HG03442 (cell line): ENCODE data around the gene CRY1.

Experiments
- ATAC-seq: cut with Tn5 transposase; IDR thresholded peaks from one replicate; pipeline ENCODE4 v1.9.1; 2021; ENCODE audit warnings: mild to moderate bottlenecking, moderate library complexity; ENCODE audit not compliant: unreplicated experiment

The CRY1 gene

DNA sequence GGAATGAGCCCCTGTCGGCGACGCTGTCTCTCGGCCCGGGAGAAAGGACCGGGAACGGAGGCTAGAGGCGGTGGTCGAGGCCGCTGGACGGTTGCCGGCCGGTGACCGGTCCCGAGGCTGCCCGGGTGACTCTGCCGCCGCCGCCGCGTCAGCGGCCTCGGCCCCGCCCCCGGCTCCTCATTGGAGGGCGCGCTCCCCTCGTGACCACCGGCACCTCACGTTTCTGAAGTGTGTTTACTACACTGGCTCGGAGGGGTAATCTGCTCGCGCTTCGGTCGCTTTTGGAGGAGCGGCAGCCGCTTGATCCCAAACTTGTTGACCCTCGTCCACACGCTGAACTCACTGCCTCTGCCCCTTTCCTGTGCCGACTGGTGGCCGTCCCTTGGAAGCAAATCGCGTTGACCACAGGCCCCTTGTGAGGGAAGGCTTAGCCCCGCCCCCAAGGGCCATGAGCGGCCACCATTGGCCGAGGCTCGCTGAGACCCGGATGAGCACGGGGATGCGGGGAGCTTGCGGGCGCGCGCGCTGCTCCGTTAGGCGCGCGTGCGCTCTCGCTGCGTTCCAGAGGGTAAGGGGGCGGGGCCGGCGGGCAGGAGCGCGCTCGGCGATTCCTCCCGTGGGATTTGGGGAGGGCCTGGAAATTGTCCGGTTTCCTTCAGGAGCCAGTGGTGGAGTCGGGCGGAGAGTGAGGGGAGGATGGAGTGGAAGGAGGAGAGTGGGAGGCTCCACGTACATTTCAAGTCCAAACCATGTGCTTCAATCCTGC is at the start of gene CRY1:
TSS of gene CRY1 (minus strand) at position 133 of the 766 bp plus-strand sequence. CDS start 588 bp downstream, outside the sequence.
- ATAC-seq, result peak; percentile 82

DNA sequence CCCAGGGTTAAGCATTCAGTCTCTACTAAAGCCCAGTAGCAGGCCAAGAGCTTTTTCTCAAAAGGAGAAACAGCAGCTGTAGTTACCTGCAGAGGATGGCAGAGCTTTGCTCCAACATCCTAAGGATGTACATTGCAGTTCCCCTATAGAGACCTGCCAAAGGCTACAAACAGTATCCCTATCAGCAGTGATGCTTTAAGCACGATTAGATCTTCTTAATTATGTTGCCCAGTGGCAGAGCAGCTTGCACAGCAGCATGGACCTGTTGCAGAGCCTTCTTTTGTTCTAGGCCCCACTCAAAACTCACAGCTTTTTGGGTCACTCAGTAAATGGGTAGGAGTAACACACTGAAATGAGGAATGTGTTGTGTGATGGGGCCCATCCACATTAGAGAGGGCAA is 46.4 kb upstream of the CRY1 start:
- no peak for ATAC-seq

DNA sequence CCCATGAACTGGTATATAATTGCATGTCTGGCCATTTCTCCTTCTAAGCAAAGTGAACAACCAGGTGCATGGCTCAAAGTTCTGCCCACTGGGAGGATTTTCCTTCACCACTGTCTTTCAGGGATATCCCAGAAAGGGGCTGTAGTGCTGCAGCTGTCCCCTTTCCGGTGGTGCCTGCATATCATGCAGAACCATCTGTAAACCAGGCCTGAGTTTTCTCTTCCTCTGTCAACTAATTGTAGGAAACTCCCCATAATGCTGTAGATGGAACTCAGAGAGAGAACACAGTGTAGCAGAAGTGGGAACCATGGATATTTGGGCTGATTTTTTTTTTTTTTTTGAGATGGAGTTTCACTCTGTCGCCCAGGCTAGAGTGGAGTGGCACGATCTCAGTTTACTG is 45.6 kb upstream of the CRY1 start:
- ATAC-seq, result no peak

DNA sequence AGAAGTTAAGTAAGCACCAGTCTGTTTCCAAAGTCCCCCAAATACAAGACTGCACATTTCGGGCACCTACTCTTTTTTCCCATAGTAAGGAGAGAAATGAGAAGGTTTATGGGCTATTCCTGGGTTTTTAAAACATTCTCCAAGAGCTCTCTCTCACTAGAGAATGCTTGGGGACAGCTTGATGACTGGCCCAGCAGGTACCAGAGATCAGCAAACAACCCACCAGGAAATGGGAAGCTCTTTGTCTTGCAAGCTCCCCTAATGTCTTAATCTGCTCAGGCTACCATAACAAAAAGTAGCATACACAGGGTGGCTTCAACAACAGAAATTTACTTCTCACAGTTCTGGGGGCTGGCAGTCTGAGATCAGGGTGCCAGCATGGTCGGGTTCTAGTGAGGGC is 41.8 kb upstream of the CRY1 start:
- ATAC-seq, result no peak

DNA sequence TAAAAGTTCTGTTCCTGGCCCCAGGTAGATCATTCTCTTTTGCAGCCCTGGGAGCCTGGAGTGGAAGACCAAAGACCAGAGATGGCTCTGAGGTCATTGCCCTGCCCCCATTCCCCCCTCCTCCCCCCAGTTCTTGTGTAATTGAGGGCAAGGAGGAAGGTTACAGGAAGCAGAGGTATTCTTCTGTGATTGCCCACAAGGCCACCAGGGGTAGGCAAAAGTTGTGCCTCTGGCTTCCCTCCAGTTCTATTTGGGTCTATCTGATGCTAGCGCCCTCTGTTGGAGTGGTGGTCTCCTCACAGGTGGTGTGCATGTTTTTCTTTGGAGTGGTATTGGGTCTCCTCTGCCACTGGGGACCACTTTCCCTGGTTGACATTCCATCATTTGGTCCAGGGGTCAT is 41.2 kb upstream of the CRY1 start:
- no peak for ATAC-seq

DNA sequence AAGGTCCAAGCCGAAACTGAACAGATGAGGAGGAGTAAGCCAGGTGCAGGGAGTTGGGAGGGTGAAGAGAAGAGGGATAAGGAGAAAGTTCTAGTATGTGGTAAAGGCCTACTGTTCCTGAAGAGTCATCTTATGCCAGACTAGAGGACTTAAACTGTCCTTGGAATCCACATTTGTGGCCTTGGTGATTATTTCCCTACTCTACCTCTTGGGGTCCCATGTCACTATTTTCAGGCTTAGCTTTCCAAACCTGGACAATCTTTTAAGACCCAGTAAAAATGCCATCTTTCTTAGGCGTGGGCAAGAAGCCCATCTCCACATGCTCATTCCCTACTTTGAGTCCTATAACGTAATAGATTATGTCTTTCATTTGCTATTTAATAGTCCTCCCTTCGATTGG is 40.1 kb upstream of the CRY1 start:
- ATAC-seq, result no peak

DNA sequence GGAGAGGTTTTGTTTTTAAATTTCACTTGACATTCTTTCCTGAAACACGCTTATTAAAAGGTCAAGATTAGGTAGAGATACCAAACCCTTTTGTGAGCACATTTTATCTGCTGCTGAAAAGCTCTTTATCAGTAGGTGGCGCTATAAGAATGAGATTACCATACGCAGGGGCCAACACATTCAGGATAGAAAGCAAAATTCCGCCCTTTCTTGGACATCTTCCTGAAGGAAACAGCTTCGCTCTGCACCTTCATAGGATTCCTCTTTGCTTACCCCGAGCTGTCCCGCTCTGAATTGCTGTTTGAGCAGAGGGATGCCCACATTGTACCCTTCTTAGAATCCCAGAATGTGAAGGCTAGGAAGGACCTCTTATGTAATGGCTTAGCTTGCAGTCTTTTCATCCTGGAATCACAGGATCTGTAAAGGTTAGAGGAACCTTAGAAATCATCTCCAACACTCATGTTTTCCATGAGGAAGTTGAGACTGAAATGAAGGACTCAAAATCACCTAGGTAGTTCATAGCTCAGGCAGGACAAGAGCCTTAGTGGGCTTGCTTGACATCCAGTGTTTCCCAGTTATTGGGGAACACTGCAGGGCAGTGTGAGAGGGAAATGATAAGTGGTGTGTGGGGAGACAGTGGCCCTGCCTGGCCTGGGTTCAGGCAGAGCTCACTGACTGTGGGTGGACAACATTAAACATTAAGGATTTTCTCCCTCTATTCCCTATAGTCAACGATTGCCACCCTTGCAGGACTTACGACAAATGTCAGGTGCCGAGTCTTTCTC is 38.7 kb upstream of the CRY1 start:
- ATAC-seq, result no peak

DNA sequence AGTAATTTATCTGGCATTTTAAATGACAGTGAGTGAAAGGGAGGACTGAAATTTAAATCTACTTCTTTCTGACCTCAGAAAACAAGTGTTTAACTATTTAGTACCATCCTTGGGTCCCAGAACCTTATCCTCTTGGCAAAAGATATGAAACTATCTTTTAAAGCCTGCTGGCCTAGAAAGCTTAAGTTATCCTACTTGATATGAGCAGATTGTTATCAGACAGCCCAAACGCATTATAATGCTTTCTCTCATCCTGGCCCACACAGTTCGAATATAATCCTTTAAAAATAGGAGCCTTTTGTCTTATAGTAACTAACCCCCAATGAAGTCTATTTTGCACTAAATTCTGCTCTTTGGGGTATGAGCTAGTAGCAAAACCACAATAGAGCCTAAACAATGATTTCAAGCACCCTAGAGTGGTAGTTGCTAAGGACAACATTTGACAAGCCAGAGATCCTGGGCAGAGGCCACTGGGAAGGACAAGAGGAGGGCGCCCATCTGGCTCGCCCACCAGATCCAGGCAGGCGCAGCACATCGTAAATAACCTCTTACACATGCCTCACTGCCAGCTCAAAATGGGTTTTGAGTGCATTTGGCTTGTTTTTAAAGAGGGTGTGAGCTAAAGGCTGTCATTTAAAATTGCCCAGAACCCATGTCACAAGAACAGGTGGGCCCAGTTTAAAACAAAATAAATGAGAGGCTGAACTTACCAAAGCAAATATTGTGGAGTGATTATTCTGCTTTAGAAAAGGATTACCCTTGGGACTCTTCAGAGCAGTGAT is 37.7 kb upstream of the CRY1 start:
- ATAC-seq, result no peak

DNA sequence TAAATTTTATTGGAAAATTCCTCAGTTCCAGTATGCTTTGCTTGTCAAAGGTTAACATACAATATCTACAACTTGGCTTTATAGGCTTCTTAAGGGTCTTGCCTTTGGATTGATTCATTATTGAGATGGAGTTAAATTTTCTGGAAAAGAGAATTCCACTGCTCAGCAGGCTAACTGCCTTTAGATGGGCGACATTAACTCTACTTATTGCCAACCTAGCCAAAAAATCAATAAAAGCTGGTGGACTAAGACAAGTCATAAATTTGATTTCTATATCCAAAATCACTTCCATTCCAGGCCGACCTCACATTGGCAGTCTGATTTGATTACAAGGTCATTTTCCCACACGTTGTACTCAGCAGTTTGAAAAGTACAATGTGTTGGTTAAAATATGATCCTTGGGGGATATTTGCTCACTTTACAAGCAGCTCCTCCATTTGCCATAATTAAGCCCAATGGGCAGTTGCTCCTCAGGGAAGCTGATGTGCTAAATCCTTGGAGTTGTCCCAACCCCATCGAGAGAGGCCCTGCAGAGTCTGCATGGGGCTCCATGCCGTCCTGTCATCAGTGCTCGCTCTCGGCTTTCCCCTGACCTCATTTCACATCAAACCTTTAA is 36.1 kb upstream of the CRY1 start:
- no peak for ATAC-seq

DNA sequence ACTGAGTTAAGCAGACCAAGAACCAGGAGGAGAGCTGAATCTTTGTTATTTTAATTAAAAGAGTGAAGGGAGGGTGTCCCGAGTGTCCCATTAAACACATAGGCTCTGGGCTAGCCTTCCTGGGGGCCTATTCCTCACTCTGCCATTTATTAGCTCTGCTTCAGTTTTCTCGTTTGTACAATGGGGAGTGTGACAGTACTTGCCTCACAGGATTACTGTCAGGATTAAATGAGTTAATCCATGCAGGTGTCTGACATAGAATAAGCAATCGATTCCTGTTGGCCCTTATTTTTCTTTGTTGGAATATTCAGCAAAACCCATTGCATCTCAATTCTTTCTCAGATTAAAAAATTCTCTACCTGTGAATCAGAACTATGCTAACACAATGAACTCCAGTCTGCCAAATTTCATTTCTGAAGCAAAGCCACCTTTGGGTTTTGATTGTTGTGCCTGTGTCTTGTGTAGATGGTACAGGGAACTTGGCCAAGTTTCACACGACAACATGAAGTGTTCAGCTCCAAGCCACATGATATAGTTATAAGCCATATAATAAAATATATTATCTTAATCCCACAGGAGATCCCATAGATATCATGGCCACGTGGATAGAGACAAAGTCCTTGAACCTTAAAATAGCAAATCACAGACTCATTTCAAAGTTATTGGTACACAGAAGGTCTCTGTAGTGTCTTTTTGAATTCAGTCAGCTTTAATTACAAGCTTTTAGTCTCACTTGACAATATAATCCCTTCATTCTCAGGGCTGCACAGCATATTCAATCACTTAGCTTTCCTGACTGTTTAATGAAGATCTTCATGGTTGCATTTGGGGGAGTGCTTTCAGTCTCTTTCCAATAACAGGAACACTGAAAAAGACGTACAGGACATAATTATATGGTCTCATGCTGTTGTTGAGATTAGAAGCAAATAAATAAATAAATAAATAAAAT is 34.4 kb upstream of the CRY1 start:
- ATAC-seq, result no peak

DNA sequence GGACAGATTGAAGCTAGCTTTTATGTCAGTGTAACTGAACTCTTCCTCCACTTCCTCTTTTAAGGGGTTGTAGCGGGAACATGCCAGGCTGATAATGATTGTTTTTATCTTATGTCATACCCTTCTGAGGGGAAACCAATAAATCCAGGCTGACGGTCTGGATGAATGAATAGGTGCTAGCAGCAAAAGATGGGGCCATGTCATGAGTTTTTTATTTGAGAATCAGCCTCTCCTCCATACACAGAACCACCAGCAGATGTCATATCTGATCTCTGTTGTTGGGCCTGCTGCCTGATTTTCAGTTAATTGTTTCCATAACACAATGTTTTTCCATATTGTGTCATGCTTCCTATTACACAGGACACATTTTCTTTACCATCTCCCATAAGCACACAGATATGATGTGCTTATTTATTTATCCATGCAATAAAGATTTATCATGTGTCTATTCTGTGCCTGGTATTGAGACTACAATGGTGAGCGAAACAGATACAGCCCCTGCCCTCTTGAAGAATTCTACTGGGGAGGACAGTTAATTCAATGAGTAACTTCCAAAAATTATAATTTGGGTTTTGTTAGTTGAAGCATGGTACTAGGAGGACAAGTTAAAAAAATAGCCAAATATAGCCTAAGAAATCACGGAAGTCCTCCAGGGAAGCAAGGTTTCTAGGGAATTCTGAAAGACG is 33.6 kb upstream of the CRY1 start:
- ATAC-seq, result no peak

DNA sequence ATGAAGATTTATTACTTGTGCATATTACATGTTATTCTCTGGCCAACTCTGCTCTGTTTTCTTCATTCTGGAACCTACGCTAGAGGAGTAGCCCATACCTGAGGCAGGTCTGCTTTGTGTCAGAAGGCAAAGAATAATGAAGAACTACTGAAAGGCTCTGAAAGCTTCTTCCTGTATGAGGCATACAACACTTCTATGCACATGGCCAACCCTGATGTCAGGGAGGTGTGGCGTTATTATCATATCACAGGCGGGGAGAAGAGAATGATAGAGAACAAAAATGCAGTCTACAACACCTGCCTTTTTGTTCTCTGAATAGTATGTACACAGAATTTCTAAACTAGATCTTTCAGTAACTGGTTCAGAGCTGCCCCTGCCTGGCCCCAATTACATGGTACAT is 32.5 kb upstream of the CRY1 start:
- ATAC-seq, result no peak

DNA sequence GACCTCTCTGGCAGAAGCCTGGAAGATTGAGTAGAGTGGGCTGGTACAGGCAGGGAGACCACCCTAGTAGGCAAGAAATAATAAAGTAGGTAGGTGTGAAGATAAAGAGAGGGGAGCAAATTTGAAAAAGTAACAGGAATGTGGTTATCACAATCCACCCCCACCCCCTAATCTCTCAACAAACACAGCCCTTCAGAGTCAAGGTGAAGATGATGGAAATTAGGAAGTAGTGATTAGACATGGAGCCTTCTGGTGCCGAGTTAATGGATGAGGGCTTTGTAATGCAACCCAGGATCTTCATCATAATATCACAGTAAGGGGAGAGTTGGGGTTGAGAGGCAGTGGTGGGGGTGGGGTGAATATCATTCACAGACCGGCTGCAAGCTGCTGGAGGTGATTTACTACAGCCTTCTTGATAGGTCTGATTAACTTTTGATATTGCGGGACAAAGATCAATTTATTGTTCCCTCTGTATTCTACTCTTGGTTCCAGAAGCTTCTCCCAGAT is 29.2 kb upstream of the CRY1 start:
- no peak for ATAC-seq

DNA sequence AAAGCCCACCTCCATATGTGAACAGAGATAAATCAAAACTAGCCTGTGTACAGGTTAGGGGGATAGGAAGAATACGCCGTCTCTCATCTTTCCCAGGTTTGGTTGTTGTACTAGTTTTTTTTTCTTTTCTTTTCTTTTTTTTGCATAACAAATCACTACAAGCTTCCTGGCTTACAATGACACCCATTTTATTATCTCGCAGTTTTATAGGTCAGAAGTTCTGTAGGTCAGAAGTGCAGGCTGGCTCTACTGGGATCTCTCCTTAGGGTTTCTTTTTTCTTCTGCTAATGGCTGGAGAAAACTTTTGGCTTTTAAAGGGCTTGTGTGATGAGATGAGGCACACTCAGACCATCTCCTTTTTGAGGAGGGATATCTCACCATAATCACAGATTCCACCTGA is 25.7 kb upstream of the CRY1 start:
- ATAC-seq, result no peak

DNA sequence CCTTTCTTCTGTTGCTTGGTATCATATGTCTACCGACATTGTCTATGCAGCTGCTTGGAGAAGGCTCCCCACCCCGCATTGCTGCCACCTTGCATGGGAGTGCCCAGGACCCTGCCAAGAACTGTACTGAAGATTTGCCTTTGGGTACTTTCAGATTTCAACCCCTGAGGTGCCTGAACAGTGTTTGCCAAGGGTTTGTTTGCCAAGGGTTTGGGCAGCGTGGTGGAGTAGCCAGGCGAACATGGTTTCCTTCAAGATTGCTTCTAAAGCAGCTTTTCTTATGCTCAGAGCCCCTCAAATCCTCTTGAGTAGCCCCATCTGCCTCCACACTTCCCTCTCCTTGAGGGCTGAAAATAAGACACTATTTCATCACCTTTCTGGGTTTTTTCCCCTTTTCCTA is 25.3 kb upstream of the CRY1 start:
- no peak for ATAC-seq

DNA sequence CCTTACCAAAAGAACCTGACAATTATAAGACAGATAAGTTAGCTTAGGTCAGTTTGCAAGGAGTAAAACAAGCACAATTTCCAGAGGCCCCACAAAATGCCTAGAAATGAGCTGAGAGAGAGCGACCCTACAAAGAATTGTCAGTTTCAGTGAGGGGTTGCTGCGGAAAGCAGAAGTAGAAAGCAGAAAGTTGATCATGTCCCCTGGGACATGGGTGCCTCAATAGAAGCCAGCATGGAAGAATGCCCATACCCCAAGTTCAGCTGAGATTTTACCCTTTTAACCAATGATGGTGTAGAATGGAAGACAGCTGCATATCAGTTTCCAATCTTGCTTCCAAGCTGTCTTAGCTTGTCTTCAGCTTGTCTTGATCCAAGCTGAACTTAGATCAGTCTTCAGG is 21.8 kb upstream of the CRY1 start:
- no peak for ATAC-seq

DNA sequence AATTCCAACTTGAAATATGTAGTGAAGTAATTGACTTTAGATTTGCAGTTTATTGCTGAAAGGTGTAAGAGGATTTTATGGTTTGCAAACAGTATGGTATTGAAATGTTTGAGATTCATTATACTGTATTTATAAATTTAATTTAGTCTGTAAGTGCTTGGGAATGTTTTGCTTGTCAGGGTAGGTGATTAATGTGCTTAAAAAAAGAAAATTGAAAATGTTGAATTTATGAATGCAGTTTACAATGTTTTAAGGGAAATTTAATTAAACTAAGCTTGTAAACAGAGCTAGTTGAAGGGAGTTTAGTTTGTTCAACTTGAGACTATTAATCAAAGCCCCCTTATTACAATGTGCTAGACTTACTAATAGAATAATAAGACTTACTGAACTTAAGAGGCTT is 18.0 kb upstream of the CRY1 start:
- no peak for ATAC-seq

DNA sequence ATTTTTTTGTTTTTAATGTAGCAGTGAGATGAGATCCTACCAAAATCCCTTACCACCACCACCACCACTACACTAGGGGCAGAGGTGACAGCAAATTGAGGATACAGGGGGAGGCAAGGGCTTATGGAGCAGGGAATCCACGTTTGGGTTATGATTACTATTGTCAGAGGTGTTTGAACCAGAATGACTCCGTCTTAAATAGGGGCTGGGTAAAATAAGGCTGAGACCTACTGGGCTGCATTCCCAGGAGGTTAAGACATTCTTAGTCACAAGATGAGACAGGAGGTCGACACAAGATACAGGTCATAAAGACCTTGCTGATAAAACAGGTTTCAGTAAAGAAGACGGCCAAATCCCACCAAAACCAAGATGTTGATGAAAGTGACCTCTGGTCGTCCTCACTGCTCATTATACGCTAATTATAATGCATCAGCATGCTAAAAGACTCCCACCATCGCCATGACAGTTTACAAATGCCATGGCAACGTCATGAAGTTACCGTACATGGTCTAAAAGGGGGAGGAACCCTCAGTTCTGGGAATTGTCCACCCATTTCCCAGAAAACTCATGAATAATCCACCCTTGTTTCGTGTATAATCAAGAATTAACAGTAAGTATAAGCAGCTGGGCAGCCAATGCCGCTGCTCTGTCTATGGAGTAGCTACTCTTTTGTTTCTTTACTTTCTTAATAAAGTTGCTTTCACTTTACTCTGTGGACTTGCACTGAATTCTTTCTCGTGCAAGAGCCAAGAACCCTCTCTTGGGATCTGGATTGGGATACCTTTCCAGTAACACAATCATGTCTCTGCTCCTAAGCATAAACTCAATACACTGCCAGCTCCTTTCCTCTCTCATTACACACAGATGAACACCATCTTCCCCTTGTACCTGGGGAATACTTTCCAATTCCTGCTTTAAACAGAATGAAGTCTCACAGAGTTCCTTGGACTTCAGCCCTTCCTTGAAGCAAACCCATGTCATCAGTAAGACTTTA is 16.7 kb upstream of the CRY1 start:
- no peak for ATAC-seq
